Heart left ventricle (tissue), 16 donors: ENCODE measurements around the gene CREM. TPM values are rescaled to one million over a fixed set of nuclear protein-coding genes. Genes with fewer than 3 reads are reported as not detected.

ENCODE experiments used
- ATAC-seq, 4 donors: fragments of 200-7000 bp; cut with Tn5 transposase; one replicate each; pipeline ENCODE4 v1.9.1; 2020 to 2022; ENCODE audit warnings: moderate library complexity in 4 of 4, mild to moderate bottlenecking in 3 of 4, moderate number of reproducible peaks in 1 of 4
- DNase-seq, 5 donors: peaks; one replicate each; pipeline ENCODE4 v3.0.0-alpha.2; 2020
- H3K27ac ChIP-seq, 12 donors: fragments of 200-600 bp; sonication (generic) in 4 of 12; one replicate each; pipeline versions ENCODE4 v1.5.0 to v1.8.0; 2016 to 2022; ENCODE audit warnings: mild to moderate bottlenecking in 2 of 12
- H3K27me3 ChIP-seq, 9 donors: fragments of 200-600 bp; sonication (generic) in 2 of 9; one replicate each; pipeline versions ENCODE4 v1.5.1 to v1.8.0; 2016 to 2022; ENCODE audit warnings: mild to moderate bottlenecking in 3 of 9
- H3K36me3 ChIP-seq, 9 donors: fragments of 200-600 bp; sonication (generic) in 2 of 9; one replicate each; pipeline versions ENCODE4 v1.5.0 to v1.8.0; 2018 to 2022; ENCODE audit warnings: mild to moderate bottlenecking in 2 of 9
- H3K4me1 ChIP-seq, 12 donors: fragments of 200-600 bp; sonication (generic) in 4 of 12; one replicate each; pipeline versions ENCODE4 v1.5.0 to v1.8.0; 2016 to 2022; ENCODE audit warnings: mild to moderate bottlenecking in 3 of 12
- H3K4me3 ChIP-seq, 12 donors: fragments of 200-600 bp; sonication (generic) in 4 of 12; one replicate each; pipeline versions ENCODE4 v1.5.0 to v1.8.0; 2017 to 2022; ENCODE audit warnings: mild to moderate bottlenecking in 9 of 12, moderate library complexity in 4 of 12
- H3K9me3 ChIP-seq, 12 donors: fragments of 200-600 bp; sonication (generic) in 4 of 12; one replicate each; pipeline versions ENCODE4 v1.5.0 to v1.8.0; 2016 to 2022; ENCODE audit warnings: mild to moderate bottlenecking in 1 of 12
- CTCF ChIP-seq, 12 donors: fragments of 200-600 bp; sonication (generic) in 4 of 12; IDR thresholded peaks; one replicate each; pipeline versions ENCODE4 v1.5.0 to v1.8.0; 2018 to 2022; ENCODE audit warnings: antibody characterized with exemption in 12 of 12, mild to moderate bottlenecking in 5 of 12
- POLR2A ChIP-seq, 2 donors: fragments of 450-650 bp; IDR thresholded peaks; one replicate each; pipeline ENCODE4 v1.6.1; 2017; ENCODE audit warnings: antibody characterized with exemption in 2 of 2, mild to moderate bottlenecking in 2 of 2, moderate library complexity in 2 of 2
- WGBS, 4 donors: extraction: QIAGEN DNeasy Blood & Tissue Kit in 2 of 4; methylation state at CpG; one replicate each; pipeline versions ENCODE4 v1.1.5 to v1.1.7; 2013 to 2018; 5-methylcytosine and 5-hydroxymethylcytosine counted together
- intact Hi-C, 10 donors: fragments of 100-400 bp; cut with DNase I; formaldehyde crosslinking; loops; one replicate each; pipeline versions ENCODE4 v1.11.1 to v1.14.2; 2022
- polyA plus RNA-seq, 2 donors: library from polyadenylated mRNA; stranded (reverse); fragments of 200-250 nt; gene quantifications; one replicate each; pipeline ENCODE4 v1.2.3, GENCODE V29; 2013
- total RNA-seq, 9 donors: library from RNA; depleted of rRNA in 2 of 9; stranded (reverse); fragments of >200 nt in 2 of 9; fragmentation: NEBNext Ultra II Directional in 3 of 9; extraction: Animal tissue kit (Norgen Biotek cat#: 25700) in 3 of 9; gene quantifications; one replicate each; pipeline versions ENCODE4 v1.1.0 to v1.2.4, GENCODE V29; 2016 to 2023
- donor health status: ischemic (EF 13 %, LVEDD 7.1; RV severe dilation, severe dysfunction).
- donor health status: healthy with polysubstance abuse.
- donor health status: DM: no; HTN: yes; CAD: no.
- donor health status: DM: no; HTN: no; CAD: no.
- donor health status: ischemic (EF 25% LVEDD 6.9; RV normal size, moderate dysfunction).
- donor health status: ischemic (EF 25% LVEDD 5.7; RV mildly dilated, moderate dysfunction).
- donor health status: healthy.
- donor health status: DM: yes; HTN: yes; CAD: no.
- donor health status: ischemic (EF 35%, LVEDD 5.7; RV mildly dilated, moderate dysfunction).
- donor health status: nonischemic (EF 11% LVEDD 7.7; RV severe dilation, severe dysfunction).
- donor health status: DM: yes; HTN: yes; CAD: no.
- donor health status: PGD.
- donor health status: ischemic (EF 29% LVEDD 5.4; RV normal size, mild dysfunction).
- donor health status: nonischemic (EF 23%, LVEDD 6.1; RV moderate dilation, normal function).

Gene CREM
- total and polyA plus RNA-seq, 11 donors, result 38.4 to 89.7 (median 54.7) TPM

- ATAC-seq, result peak; percentile 55 to 93 (median 82)
These were observed 27.1 kb downstream of the CREM start for GRCh38 chr10:35153716-35154115.

GRCh38 chr10:35160743-35161142 lies 34.1 kb downstream of the CREM start:
- intact Hi-C loops, result no loop called here
- H3K9me3 ChIP-seq, result peaks cover 0 to 5% (median 0%) of the 10 kb centered on the region in 12 donors
- H3K4me3 ChIP-seq, result no peak overlapping the region
- no peaks in the 10 kb centered on the region for H3K4me1 ChIP-seq
- ATAC-seq (no peak), DNase-seq (no peak)
- no peaks in the 10 kb centered on the region for H3K36me3 ChIP-seq
- 97 to 100% (median 98%) methylated on average over 1 of the region's 1 CpG for WGBS, 4 donors
- no peak overlapping the region for H3K27ac ChIP-seq
- H3K27me3 ChIP-seq, result no peaks in the 10 kb centered on the region
- TF ChIP-seq POLR2A (IDR thresholded peaks at IDR 0.05) (no peak), CTCF (IDR thresholded peaks at IDR 0.05) (no peak)

More at GRCh38 chr10:35153716-35154115, 27.1 kb downstream of the CREM start:
- TF ChIP-seq POLR2A (IDR thresholded peaks at IDR 0.05) (no peak), CTCF (IDR thresholded peaks at IDR 0.05) (no peak)
- Histone ChIP-seq H3K4me1 (peaks cover 0 to 28% (median 10%) of the 10 kb centered on the region in 12 donors), H3K9me3 (no peaks in the 10 kb centered on the region), H3K36me3 (no peaks in the 10 kb centered on the region), H3K27me3 (no peaks in the 10 kb centered on the region), H3K27ac (peak overlapping the region; percentile 4 to 85 (median 64)), H3K4me3 (no peak overlapping the region)
- DNase-seq, result no peak
- WGBS, 4 donors, result 17 to 19% (median 17%) methylated on average over 4 of the region's 4 CpGs
- intact Hi-C loops, result no loop called here

- DNase-seq (no peak), ATAC-seq (no peak)
- Histone ChIP-seq H3K27me3 (no peaks in the 10 kb centered on the region), H3K4me1 (no peaks in the 10 kb centered on the region), H3K27ac (no peak overlapping the region), H3K9me3 (peaks cover 0 to 5% (median 0%) of the 10 kb centered on the region in 12 donors), H3K4me3 (no peak overlapping the region), H3K36me3 (no peaks in the 10 kb centered on the region)
- intact Hi-C loops, result no loop called here
- TF ChIP-seq CTCF (IDR thresholded peaks at IDR 0.05) (no peak), POLR2A (IDR thresholded peaks at IDR 0.05) (no peak)
- 98 to 99% (median 98%) methylated on average over 2 of the region's 2 CpGs for WGBS, 4 donors
These were observed 35.3 kb downstream of the CREM start for GRCh38 chr10:35161906-35162305.

GRCh38 chr10:35165136-35165535 lies 38.5 kb downstream of the CREM start:
- H3K4me1 ChIP-seq, result no peaks in the 10 kb centered on the region
- 88 to 96% (median 92%) methylated on average over 4 of the region's 4 CpGs for WGBS, 4 donors
- H3K27me3 ChIP-seq, result no peaks in the 10 kb centered on the region
- peaks cover 0 to 15% (median 0%) of the 10 kb centered on the region in 12 donors for H3K9me3 ChIP-seq
- intact Hi-C loops, result no loop called here
- H3K27ac ChIP-seq, result no peak overlapping the region
- H3K4me3 ChIP-seq, result no peak overlapping the region
- no peak for DNase-seq
- ATAC-seq, result no peak
- TF ChIP-seq POLR2A (IDR thresholded peaks at IDR 0.05), result no peak
- TF ChIP-seq CTCF (IDR thresholded peaks at IDR 0.05), result no peak
- H3K36me3 ChIP-seq, result no peaks in the 10 kb centered on the region
